ENCODE results near the gene THAP7.
A peak's percentile ranks its signal among the peaks of the same experiment; 100 is the strongest.

Gene THAP7

GRCh38 chr22:20965888-20966855 lies 35.7 kb downstream of the THAP7 start:
- intact Hi-C loops (cut with DNase I; ENCODE audit: low total_unique reads): no loop called here

GRCh38 chr22:20965104-20965887 lies 36.6 kb downstream of the THAP7 start:
- DNase-seq: no peak
- intact Hi-C loops (cut with DNase I; ENCODE audit: low total_unique reads): no loop called here

More at GRCh38 chr22:20965888-20966855, 35.7 kb downstream of the THAP7 start:
- DNase-seq: no peak
- no peak for TF ChIP-seq CTCF (IDR thresholded peaks at IDR 0.05)
- H3K9me3 ChIP-seq: no peaks in the 10 kb centered on the region
- no peak overlapping the region for H3K27ac ChIP-seq
- H3K36me3 ChIP-seq: no peaks in the 10 kb centered on the region
- peaks cover 0 to 17% (median 11%) of the 10 kb centered on the region in 4 donors for H3K4me1 ChIP-seq
- no peak overlapping the region for H3K4me3 ChIP-seq
- peaks cover 0 to 50% of the 10 kb centered on the region in 2 donors for H3K27me3 ChIP-seq

GRCh38 chr22:20964799-20965103 lies 37.2 kb downstream of the THAP7 start:
- peaks cover 0 to 17% (median 11%) of the 10 kb centered on the region in 4 donors for H3K4me1 ChIP-seq
- no peaks in the 10 kb centered on the region for H3K9me3 ChIP-seq
- DNase-seq: no peak
- TF ChIP-seq CTCF (IDR thresholded peaks at IDR 0.05): no peak
- peaks cover 0 to 58% of the 10 kb centered on the region in 2 donors for H3K27me3 ChIP-seq
- H3K27ac ChIP-seq: no peak overlapping the region
- peak overlapping the region in 1 of 2 donors; percentile 20 for H3K4me3 ChIP-seq
- no peaks in the 10 kb centered on the region for H3K36me3 ChIP-seq
- intact Hi-C loops (cut with DNase I; ENCODE audit: low total_unique reads): no loop called here

More at GRCh38 chr22:20965104-20965887, 36.6 kb downstream of the THAP7 start:
- Histone ChIP-seq H3K27me3 (peaks cover 0 to 54% of the 10 kb centered on the region in 2 donors), H3K27ac (no peak overlapping the region), H3K9me3 (no peaks in the 10 kb centered on the region), H3K4me1 (peaks cover 0 to 17% (median 11%) of the 10 kb centered on the region in 4 donors), H3K4me3 (peak overlapping the region; percentile 18 to 24), H3K36me3 (no peaks in the 10 kb centered on the region)
- TF ChIP-seq CTCF (IDR thresholded peaks at IDR 0.05): no peak

GRCh38 chr22:20964090-20964798 lies 37.7 kb downstream of the THAP7 start:
- Histone ChIP-seq H3K9me3 (no peaks in the 10 kb centered on the region), H3K4me3 (peak overlapping the region in 1 of 2 donors; percentile 20), H3K27me3 (peaks cover 0 to 58% of the 10 kb centered on the region in 2 donors), H3K36me3 (no peaks in the 10 kb centered on the region), H3K4me1 (peaks cover 0 to 17% (median 11%) of the 10 kb centered on the region in 4 donors), H3K27ac (no peak overlapping the region)
- no peak for DNase-seq
- intact Hi-C loops (cut with DNase I; ENCODE audit: low total_unique reads): no loop called here
- TF ChIP-seq CTCF (IDR thresholded peaks at IDR 0.05): no peak
